SK-N-SH (cell line): ENCODE measurements around the gene MRM2.
A peak's percentile ranks its signal among the peaks of the same experiment; 100 is the strongest.

Experiments used
- NRF1 ChIP-seq: IDR thresholded peaks from 2 replicates; pipeline ENCODE4 v1.6.1; 2012; ENCODE audit warnings: low read depth, mild to moderate bottlenecking, low read length
- TCF12 ChIP-seq: IDR thresholded peaks from 2 replicates; pipeline ENCODE4 v1.4.0; 2012
- TEAD4 ChIP-seq: IDR thresholded peaks from 2 replicates; pipeline ENCODE4 v1.4.0; 2012; ENCODE audit warnings: mild to moderate bottlenecking, borderline replicate concordance; ENCODE audit not compliant: insufficient read depth
- YY1 ChIP-seq: IDR thresholded peaks from 2 replicates; pipeline ENCODE4 v1.4.0; 2012; ENCODE audit warnings: low read depth, mild to moderate bottlenecking
- TF ChIP-seq, protein P1 (sequence below): fragments of 200-600 bp; sonication (generic); IDR thresholded peaks from 2 replicates; pipeline ENCODE4 v1.6.1; 2017; ENCODE audit warnings: antibody characterized with exemption, mild to moderate bottlenecking, moderate library complexity

DNA sequence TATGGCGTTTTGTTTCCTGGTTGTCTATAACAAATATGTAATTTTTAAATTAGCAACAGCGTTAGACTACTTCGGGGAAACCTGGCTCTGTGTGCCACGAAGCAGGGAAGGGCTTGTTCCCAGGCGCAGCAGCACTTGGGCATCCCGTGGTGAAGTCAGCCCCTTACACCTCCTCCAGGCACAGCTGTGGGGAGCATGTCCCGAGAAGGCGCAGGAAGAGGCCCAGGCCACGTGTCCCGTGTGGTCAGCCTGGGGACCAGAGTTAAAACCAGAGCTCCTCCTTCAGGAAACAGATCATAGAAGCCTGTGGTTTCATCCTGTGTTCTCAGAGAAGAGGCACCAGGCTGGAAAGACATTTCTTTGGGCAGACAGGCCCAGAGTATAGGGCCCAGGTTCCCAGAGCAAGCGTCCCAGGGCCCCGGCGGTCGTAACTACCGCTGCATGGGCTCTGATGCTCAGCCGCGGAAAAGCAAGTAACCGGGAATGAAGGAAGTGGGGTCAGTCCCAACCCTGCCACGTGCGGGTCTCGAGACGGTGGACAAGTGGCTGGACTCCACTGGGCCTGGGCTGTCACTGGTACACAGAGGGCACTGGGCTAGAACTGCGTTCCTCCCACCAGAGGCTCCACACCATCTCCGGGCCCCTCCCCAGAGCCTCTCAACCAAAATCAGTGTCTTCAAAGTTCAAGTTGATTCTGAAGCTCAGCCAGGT is 7.1 kb upstream of the MRM2 start:
- TF ChIP-seq NRF1 (peak; percentile 60), YY1 (no peak), TEAD4 (0 out of 2 replicates have a peak, but pooled peaks have one; percentile 18), TCF12 (peak; percentile 81)
- TF ChIP-seq, protein P1, sequence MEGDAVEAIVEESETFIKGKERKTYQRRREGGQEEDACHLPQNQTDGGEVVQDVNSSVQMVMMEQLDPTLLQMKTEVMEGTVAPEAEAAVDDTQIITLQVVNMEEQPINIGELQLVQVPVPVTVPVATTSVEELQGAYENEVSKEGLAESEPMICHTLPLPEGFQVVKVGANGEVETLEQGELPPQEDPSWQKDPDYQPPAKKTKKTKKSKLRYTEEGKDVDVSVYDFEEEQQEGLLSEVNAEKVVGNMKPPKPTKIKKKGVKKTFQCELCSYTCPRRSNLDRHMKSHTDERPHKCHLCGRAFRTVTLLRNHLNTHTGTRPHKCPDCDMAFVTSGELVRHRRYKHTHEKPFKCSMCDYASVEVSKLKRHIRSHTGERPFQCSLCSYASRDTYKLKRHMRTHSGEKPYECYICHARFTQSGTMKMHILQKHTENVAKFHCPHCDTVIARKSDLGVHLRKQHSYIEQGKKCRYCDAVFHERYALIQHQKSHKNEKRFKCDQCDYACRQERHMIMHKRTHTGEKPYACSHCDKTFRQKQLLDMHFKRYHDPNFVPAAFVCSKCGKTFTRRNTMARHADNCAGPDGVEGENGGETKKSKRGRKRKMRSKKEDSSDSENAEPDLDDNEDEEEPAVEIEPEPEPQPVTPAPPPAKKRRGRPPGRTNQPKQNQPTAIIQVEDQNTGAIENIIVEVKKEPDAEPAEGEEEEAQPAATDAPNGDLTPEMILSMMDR, result peak; percentile 40
